ENCODE results near the gene HIPK3.
"Not testable (repeated sequence)": the region's sequence is repeated elsewhere in the genome, so short reads cannot be mapped to it uniquely, and the experiment has no call there.

Gene HIPK3

GRCh38 chr11:33257897-33258630 is 883 bp downstream of the HIPK3 start:
- peaks cover 57% of the 10 kb centered on the region for H3K79me2 ChIP-seq (ENCODE audit: insufficient read depth, low read depth)
- H3K4me2 ChIP-seq, result peak overlapping the region; percentile 80
- no peak overlapping the region for H3K4me3 ChIP-seq (IDR thresholded peaks at IDR 0.05; ENCODE audit: insufficient read depth, low read depth, low read length)
- no peak for TF ChIP-seq CTCF (conservative IDR thresholded peaks at IDR 0.05; ENCODE audit: low read depth, low read length)
- H2AFZ ChIP-seq (ENCODE audit: low read depth), result peak overlapping the region; percentile 56
- peak overlapping the region; percentile 98 for H3K27ac ChIP-seq
- H3K4me1 ChIP-seq (ENCODE audit: low read depth, poor library complexity, severe bottlenecking), result peaks cover 33% of the 10 kb centered on the region
- H3K27me3 ChIP-seq (ENCODE audit: insufficient read depth, low read depth), result no peaks in the 10 kb centered on the region
- H3K9ac ChIP-seq, result peak overlapping the region; percentile 99
- H3K36me3 ChIP-seq (ENCODE audit: insufficient read depth), result no peaks in the 10 kb centered on the region
- no peaks in the 10 kb centered on the region; the same call in 1 of the 2 replicates for H4K20me1 ChIP-seq (ENCODE audit: insufficient read depth)

- Histone ChIP-seq H3K79me2 (ENCODE audit: insufficient read depth, low read depth) (peaks cover 64% of the 10 kb centered on the region), H2AFZ (ENCODE audit: low read depth) (peak overlapping the region; percentile 50; the same call in 1 of the 2 replicates), H3K9ac (peak overlapping the region; percentile 99), H4K20me1 (ENCODE audit: insufficient read depth) (peaks cover 5% of the 10 kb centered on the region; the same call in 1 of the 2 replicates), H3K27ac (peak overlapping the region; percentile 98), H3K4me1 (ENCODE audit: low read depth, poor library complexity, severe bottlenecking) (peaks cover 39% of the 10 kb centered on the region), H3K4me3 (IDR thresholded peaks at IDR 0.05; ENCODE audit: insufficient read depth, low read depth, low read length) (no peak overlapping the region), H3K36me3 (ENCODE audit: insufficient read depth) (no peaks in the 10 kb centered on the region), H3K4me2 (peak overlapping the region; percentile 80), H3K27me3 (ENCODE audit: insufficient read depth, low read depth) (no peaks in the 10 kb centered on the region)
- TF ChIP-seq CTCF (conservative IDR thresholded peaks at IDR 0.05; ENCODE audit: low read depth, low read length), result no peak
Observed at GRCh38 chr11:33258631-33259205, 1.5 kb downstream of the HIPK3 start.

GRCh38 chr11:33259869-33260268 is 2.7 kb downstream of the HIPK3 start:
- Histone ChIP-seq H3K9ac (peak overlapping the region; percentile 99), H3K27me3 (ENCODE audit: insufficient read depth, low read depth) (no peaks in the 10 kb centered on the region), H3K4me1 (ENCODE audit: low read depth, poor library complexity, severe bottlenecking) (peaks cover 51% of the 10 kb centered on the region), H3K27ac (peak overlapping the region; percentile 98), H3K79me2 (ENCODE audit: insufficient read depth, low read depth) (peaks cover 75% of the 10 kb centered on the region), H3K4me2 (peak overlapping the region; percentile 80), H4K20me1 (ENCODE audit: insufficient read depth) (peaks cover 7% of the 10 kb centered on the region; the same call in 1 of the 2 replicates), H2AFZ (ENCODE audit: low read depth) (no peak overlapping the region), H3K4me3 (IDR thresholded peaks at IDR 0.05; ENCODE audit: insufficient read depth, low read depth, low read length) (no peak overlapping the region), H3K36me3 (ENCODE audit: insufficient read depth) (no peaks in the 10 kb centered on the region)
- TF ChIP-seq CTCF (conservative IDR thresholded peaks at IDR 0.05; ENCODE audit: low read depth, low read length), result no peak

GRCh38 chr11:33261350-33261749 is 4.2 kb downstream of the HIPK3 start:
- not testable (repeated sequence) for H4K20me1 ChIP-seq (ENCODE audit: insufficient read depth); H3K27me3 ChIP-seq (ENCODE audit: insufficient read depth, low read depth); H3K4me3 ChIP-seq (IDR thresholded peaks at IDR 0.05; ENCODE audit: insufficient read depth, low read depth, low read length); H2AFZ ChIP-seq (ENCODE audit: low read depth); H3K36me3 ChIP-seq (ENCODE audit: insufficient read depth); H3K9ac ChIP-seq
- Histone ChIP-seq H3K79me2 (ENCODE audit: insufficient read depth, low read depth) (peaks cover 90% of the 10 kb centered on the region), H3K4me1 (ENCODE audit: low read depth, poor library complexity, severe bottlenecking) (peaks cover 59% of the 10 kb centered on the region), H3K4me2 (peak overlapping the region; percentile 13; the same call in 1 of the 2 replicates), H3K27ac (peak overlapping the region; percentile 9; the same call in 1 of the 2 replicates)
